ENCODE measurements around the gene CALN1.

DNA sequence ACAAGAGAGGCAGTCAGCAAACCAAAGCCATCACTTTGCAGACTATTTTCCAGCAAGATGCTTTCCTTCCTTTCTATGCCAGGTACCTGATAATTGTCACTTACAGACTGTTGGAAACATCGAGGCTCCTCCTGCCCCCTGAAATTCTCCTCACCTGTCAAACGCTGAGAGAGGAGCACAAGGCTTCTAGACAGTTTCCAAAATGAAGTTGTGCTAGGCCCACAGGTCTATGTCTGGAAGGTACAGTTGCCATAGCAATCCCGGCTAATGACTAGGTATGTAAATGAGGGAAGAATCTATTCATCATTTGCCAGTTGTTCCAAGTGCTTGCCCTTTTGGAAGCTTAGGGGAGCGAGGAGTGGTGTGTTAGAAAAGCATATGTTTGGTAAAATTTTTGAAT, 334.4 kb downstream of the CALN1 start:
- TF ChIP-seq, protein P1, sequence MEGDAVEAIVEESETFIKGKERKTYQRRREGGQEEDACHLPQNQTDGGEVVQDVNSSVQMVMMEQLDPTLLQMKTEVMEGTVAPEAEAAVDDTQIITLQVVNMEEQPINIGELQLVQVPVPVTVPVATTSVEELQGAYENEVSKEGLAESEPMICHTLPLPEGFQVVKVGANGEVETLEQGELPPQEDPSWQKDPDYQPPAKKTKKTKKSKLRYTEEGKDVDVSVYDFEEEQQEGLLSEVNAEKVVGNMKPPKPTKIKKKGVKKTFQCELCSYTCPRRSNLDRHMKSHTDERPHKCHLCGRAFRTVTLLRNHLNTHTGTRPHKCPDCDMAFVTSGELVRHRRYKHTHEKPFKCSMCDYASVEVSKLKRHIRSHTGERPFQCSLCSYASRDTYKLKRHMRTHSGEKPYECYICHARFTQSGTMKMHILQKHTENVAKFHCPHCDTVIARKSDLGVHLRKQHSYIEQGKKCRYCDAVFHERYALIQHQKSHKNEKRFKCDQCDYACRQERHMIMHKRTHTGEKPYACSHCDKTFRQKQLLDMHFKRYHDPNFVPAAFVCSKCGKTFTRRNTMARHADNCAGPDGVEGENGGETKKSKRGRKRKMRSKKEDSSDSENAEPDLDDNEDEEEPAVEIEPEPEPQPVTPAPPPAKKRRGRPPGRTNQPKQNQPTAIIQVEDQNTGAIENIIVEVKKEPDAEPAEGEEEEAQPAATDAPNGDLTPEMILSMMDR (IDR thresholded peaks at IDR 0.05; ENCODE audit: poor library complexity, severe bottlenecking), result no peak
- TF ChIP-seq TAF1 (IDR thresholded peaks at IDR 0.05; ENCODE audit: low read depth) (no peak), EZH2 (IDR thresholded peaks at IDR 0.05; ENCODE audit: borderline replicate concordance, insufficient read depth, low read length, poor library complexity, severe bottlenecking) (no peak)

All from neural cell (in vitro differentiated cells).